ENCODE results near the gene ARMH2.
A peak's percentile ranks its signal among the peaks of the same experiment; 100 is the strongest.

The ARMH2 gene

DNA sequence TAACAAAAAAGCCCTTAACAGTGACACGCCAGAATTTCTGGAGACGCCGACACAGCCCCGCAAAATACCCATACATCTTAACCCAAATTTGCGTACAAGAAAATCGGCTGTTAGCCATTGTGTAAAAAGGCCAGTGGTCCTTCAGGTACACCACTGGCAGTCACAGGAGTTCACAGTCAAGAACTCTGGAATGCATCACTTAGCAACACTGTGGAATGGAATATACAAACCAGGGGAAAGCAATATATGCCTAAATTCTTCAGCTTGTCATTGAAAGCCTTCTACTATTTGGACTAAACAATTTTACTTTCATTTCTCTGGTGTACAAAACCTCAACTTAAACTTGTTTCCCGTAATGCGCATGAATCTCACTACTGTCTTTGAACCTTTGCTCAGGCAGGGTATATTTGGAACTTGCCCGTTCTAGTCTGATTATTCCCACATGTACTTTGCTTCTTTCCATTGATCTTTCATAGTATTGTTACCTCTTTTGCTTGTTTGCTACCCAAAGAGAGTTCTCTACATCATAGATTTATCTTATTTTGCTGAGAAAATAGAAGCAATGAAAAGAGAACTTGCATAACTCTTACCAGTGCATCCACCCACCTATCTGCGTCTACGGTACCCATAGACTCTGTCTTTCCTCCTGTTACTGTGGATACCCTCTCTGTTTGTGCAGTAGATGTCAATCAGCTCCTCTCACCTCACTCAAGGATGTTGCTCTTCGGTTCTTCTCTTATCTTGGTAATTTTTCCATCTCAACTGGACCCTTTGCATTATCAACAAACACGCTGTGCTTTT lies at the start of gene ARMH2:
Gene ARMH2, minus strand, starts transcription at position 178 of the 801 bp plus-strand sequence. Its CDS starts 60 bp downstream, at position 118.
- DNase-seq = no peak

DNA sequence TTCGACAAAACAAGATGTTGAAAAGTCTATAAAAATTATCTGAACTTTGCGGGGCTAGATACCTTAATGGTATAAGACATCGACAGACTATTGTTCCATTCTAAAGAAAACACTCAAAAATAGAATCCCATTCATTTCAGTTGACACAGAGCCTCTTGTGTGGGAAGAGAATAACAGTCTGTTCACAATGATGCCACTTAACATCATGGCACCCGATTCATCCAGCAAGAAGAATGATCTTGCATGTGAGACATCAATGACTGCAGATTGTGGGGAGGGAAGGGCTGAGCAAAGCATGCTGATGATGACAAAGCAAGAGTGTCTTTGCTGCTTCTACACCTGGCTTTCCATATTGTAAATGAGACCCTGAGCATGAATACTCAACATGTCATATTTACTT lies 49.7 kb upstream of the ARMH2 start:
- DNase-seq = no peak

DNA sequence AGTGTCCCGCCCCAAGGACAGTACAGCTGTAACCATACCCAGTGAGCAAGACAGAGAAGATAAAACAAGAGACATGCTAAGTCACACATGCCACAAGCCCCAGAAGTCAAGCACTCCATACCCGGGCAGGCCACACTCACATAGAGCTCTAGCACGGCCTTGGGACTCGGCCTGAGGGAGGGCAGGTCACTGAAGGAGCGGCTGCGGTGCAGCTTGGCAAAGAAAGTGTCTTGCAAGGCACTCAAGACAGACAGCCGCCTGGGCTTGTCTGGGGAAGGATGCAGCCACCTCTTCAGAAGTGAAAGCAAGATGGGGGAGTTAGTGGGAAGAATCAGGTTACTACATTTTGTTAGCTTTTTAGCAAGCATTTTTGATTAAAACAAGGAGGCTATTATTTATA lies 48.7 kb upstream of the ARMH2 start:
- no peak for DNase-seq

DNA sequence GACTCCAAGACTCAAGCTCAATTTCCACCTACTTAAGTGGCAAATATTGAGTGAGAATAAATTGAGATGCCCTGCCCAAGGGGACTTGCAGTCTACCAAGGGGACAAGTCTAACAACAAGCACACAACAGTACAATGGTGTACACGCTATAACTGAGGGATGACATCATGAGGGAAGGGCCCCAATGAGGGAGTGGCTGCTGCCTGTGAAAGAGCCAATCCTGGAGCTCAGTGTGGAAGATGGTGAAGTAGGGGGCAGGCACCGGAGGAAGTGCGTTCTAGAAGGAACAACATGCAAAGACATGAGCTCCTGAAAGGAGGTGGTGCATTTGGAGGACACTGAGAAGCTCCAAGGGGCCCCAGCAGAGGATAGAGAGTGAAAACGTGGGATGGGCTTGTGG lies 46.9 kb upstream of the ARMH2 start:
- DNase-seq = no peak

DNA sequence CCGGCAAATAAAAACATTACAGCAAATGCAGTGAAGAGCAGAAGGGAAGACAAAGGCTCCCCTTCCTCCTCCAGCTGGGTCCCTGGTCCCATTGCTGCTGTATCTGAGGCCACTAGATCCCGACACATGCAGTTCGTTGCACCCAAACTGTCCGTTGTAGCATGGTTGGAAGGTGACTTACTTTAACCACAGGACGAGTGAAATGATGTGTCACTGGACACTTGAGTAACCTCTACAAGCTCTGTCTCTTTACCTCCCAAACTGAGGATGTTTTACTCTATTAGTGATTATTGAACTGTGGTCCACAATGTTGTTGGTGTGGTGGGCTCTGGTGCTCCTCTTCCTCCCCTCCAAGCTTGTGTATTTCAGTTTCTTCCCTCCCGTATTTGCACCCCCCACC lies 46.2 kb upstream of the ARMH2 start:
- DNase-seq = no peak

DNA sequence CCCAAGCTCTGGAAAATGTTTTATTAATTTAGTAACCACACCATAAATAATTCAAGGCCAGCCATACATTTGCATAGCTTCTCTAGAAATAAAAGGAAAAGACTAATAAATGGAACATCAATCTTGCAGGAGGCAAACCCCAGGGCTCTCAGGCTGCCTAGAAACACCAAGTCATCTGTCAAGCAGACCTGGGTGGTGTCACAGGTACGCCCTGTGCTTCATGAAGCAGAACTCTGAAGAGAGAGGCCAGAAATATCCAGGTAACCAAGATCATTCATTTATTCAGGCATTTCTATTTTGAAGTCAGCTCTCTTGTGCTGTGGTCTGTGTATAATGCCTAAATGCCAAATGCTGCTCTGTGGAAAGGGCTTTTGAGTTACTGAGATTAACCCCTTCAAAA lies 45.3 kb upstream of the ARMH2 start:
- no peak for DNase-seq

DNA sequence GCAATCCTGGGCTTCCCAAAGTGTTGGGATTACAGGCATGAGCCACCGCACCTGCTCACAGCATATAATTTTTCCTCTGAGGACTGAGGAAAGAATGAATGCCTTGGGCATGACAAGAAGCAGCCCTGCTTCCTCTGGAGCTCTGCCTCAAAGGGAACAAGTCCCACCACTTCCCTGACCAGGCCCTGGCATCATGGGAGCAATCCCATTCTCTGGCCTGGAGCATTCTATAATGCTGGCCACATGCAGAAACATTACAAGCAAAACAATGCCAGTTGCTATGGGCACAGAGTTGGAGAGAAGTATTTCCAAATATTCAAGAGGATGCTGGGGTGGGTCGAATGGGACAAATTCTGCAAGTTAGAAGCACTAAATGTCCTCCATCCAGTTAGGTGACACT lies 41.5 kb upstream of the ARMH2 start:
- no peak for DNase-seq

DNA sequence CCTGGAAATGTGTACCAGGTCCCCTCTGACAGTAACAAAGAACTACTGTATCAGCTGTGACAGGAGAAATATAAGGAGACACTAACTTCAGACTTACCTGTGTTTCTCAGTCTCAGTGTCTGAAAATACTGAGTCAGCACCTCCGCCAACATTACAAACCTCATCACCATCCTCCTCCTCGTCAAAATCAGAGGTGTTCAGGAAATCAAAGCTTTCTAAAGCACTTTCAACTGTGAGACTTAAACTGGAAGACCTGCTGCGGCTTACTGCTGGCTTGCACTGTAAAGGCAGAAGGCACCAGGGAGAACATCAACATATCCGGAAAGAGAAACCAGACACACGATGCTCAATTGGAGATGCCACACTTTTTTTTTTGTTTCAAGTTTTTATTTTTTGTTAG lies 40.3 kb upstream of the ARMH2 start:
- DNase-seq = no peak

DNA sequence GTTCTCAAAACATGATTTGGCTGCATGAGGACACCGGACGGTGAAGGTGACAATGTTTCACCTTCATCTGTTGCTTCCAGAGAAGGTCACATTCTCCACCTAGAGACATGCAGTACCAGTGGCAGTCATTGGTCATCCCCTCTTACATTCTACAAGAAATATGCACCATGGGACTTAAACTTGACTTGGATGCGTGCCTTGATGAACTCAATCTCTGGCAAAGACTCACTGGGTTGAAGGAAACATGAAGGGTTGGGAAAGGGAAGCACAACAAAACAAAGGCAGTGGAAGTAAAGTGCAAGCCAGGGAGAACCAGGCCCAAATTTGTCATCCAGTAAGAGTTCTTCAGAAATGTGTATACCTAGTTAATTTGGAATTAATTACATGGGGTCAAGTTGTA lies 39.4 kb upstream of the ARMH2 start:
- DNase-seq = peak; percentile 35

DNA sequence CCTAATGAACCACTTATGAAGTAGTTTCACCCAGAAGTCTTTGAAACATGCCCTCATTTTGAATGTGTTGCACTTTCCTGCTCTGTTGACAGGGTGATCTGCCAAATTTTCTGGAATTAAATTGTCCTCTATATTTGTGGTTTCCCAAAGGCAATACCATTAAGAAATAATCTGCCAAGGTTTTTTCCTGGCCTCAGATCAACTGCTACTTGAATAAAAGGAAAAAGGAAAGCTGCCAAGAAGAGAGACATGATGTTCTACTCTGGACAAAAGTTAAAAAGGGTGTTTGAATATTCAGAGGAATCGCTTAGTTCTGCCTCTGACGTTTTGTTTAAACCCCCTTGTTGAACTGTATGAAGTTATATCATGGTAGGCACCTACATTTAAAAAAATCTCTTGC lies 37.4 kb upstream of the ARMH2 start:
- DNase-seq = no peak

DNA sequence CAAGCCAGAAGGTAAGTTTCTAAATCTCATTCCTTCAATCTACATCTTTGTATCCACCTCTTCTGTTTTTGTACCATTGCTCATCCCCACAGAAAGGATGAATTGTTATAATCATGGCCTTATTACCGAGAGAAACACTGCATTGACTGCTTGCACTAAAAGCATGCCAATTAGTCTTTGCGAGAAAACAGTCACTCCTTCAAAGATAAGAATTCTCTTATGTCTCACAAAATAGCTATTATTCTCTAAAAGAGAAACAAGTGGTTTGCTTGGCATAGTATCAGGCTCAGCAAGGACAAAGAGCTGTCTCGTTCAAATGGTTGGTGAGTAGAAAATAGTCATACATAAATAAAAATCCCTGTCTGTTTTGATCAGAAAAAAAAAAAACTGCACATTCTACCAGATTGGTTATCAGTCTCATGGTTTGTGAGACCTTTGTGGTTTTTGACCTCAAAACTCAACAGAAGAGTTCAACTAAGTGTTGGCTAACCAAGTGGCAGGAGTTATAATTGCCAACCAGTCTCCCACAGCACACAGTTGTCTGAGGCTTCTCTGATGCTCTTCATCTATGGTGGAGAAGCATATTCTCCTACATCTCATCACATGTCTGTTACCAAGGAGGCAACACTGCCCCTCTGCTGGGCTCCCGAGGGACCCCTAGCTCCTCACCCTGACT lies 35.1 kb upstream of the ARMH2 start:
- DNase-seq = no peak

DNA sequence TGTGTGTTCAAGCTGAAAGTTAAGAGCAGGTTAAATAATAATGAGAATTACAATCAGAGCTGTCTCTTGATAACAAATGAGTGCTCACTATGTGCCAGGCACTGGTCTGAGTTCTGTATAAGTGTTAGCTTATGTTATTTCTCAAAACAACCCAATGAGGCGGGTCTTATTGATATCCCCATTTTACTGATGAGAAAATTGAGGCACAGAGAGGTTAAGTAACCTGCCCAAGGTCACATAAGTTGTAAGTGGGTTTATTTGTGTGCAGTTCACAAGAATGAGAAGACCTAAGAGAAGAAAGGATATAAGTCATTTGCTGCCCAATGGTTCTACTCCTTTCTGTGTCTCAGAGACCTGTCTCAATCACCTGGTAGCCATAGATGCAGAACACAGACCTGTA lies 34.1 kb upstream of the ARMH2 start:
- DNase-seq = no peak

DNA sequence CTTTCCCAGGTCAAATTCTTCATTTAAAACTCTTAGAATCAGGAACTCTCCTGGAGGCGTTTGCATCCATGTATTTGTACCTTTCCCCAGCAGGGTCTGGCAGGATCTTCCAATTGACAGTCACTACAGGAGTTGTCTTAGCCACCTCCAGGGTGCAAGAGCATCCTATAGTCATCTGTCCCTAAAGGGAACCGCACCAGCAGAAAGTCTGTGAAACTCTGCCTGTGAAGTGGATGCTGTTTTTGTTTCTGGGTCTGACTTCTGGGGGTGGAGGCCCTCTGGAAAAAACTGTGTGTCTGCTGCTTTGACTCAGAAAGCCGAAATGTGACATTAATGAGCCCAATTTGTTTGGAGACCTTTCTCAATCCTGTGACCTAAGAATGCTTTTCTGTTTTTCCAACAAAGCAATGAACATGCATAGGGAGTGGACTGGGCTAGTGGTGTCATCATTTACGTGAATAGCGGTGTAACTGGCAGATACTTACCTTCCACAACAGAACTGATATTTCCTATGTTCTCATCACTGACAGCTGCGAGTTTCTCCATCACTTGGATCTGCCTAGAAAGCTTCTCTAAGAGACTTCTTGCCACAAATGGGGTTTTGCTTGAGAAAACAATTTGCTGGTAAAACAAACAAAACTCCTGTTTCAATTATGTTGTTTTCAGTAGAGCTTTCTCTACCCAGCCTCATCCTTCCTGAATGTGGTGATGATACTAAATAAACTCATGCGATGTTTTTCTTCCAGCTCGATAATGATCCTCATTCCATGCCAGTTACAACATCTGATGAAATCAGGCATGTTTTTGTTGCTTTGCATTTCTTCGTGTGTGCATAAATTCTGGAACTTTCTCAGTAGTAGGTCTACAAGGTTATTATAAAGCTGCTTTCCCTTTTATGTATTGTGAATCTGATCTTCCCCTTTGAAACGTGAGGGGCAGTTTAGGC lies 33.3 kb upstream of the ARMH2 start:
- no peak for DNase-seq

DNA sequence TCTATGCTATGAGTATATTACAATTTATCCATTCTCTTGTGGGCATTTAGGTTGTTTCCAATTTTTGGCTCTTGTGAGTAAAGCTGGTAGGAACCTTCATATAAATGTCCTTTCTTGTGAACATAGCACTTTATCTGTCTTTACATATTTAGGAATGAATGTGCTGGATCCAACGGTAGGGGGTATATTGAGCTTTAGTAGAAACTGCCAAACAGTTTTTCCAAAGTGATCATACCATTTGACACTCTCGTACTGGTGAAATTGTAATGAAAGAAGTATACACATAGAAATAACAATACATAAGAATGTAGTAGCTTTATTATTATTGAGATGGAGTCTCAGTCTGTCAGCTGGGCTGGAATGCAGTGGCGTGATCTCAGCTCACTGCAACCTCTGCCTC lies 30.9 kb upstream of the ARMH2 start:
- DNase-seq = no peak

DNA sequence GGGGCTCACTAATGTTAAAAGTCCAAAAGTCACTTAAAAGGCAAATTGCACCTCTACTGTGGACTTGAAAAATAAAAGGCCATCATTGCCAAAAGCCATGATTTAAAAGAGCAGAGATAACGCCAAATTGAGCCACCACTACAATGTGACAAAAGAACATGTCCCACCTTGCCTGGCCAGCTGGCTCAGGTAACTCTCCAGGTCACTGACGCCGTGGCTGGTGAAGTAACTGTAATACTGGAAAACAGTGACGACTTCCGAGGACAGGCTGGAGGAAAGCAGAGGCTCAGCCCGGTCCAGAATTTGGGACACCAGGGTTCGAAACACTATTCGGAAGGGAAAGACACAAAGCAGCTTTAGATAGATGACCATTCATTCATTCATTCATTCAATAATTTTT lies 29.3 kb upstream of the ARMH2 start:
- DNase-seq = no peak

DNA sequence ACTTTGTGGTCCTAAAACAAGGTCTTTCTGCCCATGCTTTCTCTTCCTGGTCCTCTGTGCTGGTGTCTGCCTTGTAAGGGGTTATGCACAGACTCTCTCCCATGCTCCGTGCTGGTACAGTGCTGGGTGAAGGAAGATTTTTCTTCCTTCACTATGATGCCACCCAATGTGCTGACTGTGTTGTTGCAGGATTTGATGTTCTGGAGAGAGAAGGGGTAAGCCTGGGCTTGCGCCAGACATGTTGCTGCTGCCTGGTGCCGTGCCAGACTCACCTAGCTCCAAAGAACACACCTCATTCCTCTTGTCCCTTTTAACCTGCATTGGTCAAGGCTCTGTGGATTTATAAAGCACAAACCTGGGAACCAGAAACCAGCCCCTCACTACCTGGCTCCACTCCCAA lies 28.4 kb upstream of the ARMH2 start:
- DNase-seq = no peak

DNA sequence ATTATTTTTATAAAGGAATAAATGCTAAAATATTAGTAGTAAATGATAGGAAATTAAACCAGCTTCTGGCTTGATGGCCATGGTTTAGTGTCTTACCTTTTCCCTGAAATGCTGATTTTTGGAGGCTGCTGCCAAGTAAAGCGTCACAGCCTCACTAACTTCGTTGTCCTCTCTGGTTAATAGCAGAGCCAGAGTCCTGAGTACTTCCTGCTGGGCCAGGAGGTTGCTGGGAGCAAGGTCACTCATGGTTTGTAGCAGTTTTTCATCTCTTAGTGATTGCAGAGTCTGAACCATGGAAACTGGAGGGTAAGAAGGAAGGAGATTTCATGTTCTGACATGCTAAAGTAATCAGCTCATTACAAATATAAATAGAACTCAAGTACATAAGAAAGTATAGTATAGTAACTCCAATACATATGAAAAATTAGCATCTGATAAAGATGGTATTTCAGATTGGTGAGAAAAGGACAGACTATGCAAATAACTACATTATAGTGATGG lies 26.5 kb upstream of the ARMH2 start:
- DNase-seq = no peak

DNA sequence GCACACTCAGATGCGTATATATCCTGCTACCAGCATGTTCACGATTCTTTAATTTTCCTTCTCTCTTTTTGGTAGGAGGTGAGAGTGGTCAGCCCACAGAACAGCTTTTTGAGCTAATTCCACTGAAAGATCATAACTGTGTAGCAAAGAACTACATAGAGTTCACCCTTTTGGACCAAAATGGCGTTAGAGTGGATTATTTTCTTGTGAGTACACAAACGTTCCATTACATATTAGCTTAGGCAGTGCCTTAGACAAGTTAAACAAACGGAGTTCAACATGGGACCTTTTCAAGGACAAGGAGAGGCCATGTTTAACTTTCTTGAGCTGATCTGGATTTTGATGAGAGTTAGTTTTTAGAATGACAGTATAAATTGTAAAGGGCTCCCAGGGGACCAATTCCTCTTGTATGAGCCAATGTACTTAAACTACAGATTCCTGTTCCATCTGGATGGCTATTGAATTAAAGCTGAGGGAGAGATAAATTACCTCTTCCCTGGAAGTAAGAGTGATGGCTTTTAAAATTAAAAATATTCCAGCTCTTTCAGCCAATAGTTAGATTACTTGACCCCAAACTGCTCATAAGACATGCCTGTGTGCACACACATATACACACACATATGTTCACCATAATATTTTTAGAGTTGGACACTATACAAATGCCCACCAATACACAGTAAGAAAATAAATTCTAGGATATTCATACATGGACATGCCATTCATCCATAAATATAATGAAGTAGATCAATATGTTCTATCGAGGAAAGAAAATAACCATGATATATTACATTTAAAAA lies 25.6 kb upstream of the ARMH2 start:
- DNase-seq = no peak

DNA sequence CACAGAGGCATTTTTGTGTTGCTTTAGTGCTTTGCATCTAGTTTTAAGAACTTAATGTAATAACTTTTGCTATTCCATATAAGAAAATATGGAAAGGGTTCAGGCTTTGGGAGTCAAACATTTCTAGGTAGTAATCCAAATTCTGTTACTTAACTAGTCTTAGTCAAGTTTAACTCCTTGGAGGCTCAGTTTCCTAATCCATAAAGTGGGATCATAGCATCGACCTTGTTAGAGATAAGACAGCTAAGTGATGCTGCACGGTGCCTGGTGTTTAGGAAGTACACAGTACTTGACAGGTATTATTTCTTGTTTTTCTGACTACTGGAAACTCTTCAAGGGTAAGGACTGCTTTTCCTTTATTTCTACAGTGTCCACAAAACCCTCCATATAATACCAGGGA lies 24.5 kb upstream of the ARMH2 start:
- DNase-seq = no peak

DNA sequence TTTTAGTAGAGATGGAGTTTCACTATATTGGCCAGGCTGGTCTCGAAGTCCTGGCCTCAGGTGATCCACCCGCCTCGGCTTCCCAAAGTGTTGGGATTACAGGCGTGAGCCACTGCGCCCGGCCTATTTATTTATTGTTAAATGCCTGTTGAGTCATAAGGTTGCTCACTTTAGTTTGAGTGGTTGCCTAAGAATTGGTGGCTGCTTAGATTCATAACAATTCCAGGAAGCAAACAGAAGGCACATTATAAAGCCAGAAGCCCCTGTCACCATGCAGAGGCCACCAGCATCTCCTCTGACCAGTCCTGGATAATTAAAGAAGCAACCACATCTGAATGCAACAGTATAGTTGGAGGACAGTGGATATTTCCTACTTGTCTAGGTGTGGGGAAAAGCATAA lies 24.0 kb upstream of the ARMH2 start:
- DNase-seq = no peak

DNA sequence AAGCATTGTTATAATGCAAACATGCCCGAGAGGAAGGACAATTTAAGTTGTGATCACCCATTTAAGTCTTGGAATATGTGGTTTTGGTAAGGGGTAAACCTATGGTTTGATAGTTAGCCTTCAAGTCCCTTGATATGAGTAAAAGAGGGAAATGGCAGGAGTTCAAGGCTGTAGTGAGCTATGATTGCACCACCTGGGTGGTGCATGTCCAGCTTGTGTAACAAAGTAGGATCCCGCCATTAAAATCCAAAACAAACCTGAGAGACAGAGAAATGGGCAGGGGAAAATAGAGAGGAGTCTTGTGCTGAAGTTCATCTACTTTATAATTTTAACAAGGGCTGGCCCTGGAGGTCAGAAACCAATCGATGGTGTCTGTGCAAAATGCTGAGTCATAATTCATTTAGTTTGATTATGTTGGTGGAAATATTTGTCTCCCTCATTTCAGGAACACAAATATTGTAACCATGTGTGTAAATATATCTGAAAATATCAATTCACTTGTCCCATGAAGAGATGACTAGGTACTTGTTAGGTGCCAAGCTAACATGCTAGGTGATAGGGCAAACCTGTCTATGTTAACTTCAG lies 23.2 kb upstream of the ARMH2 start:
- no peak for DNase-seq

DNA sequence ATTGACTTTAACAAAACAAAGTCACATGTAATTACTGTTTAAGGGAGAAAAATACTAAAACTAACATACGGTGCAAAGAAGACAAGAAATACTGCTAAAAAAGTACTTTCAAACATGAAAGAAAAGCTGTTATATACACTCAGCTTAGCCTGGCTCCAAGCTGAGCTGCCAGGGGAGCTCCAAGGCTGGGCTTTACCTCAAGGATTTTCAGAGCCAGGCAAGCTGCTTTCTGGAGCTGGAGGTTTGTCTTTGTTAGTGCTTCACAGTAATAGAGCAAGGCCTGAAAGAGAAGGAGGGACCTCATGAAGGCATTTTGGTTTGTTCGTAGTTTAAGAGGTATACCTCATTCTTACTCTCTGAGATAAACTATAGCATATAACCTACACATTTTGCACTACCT lies 19.6 kb upstream of the ARMH2 start:
- DNase-seq = no peak
